Activated CD4-positive, alpha-beta T cell treated with anti-CD3 and anti-CD28 coated beads, Interleukin-2, amount 50 U/mL, for 16 hours (primary cell): ENCODE data around the gene PRF1.

Source experiments
- DNase-seq: peaks from one replicate; pipeline ENCODE4 v3.0.0-alpha.2; 2020

PRF1 gene

GRCh38 chr10:70557876-70558275 is 44.7 kb downstream of the PRF1 start:
- DNase-seq = no peak

- DNase-seq = no peak
Observed at GRCh38 chr10:70557086-70557845, 45.3 kb downstream of the PRF1 start.

GRCh38 chr10:70555371-70555770 is 47.2 kb downstream of the PRF1 start:
- DNase-seq = no peak

GRCh38 chr10:70552586-70552985 is 50.0 kb downstream of the PRF1 start:
- DNase-seq = no peak

- no peak for DNase-seq
Observed at GRCh38 chr10:70551971-70552422, 50.5 kb downstream of the PRF1 start.

GRCh38 chr10:70551466-70551865 is 51.1 kb downstream of the PRF1 start:
- DNase-seq = no peak

GRCh38 chr10:70550459-70550858 is 52.1 kb downstream of the PRF1 start:
- no peak for DNase-seq

- peak; percentile 69 for DNase-seq
Observed at GRCh38 chr10:70549962-70550458, 52.5 kb downstream of the PRF1 start.

- DNase-seq = no peak
Observed at GRCh38 chr10:70549351-70549961, 53.1 kb downstream of the PRF1 start.
